K562 (cell line): ENCODE data around the gene NOSTRIN. TPM values are rescaled to one million over a fixed set of nuclear protein-coding genes. Genes with fewer than 3 reads are reported as not detected.
A peak's percentile ranks its signal among the peaks of the same experiment; 100 is the strongest.

ENCODE experiments used
- ATAC-seq: fragments of 200-7000 bp; cut with Tn5 transposase; 3 replicates; pipeline ENCODE4 v1.9.1; 2020; ENCODE audit warnings: moderate library complexity
- BruUV-seq: library from RNA; stranded (reverse); fragments of 400-500 nt; replicated peaks from 2 replicates; lab custom pipeline; 2021; lab: Mats Ljungman, UMichigan
- CTCF ChIA-PET: fragments of 300-600 bp; formaldehyde crosslinking; extraction: SDS; loops from one replicate; lab custom pipeline; 2021; ENCODE audit warnings: low intra/inter-chr PET ratio; lab: Yijun Ruan, JAX
- POLR2A ChIA-PET: fragments of 300-600, 350-650 bp; sonication (Branson Sonifier 250); formaldehyde crosslinking; extraction: SDS; loops from one replicate; lab custom pipeline; 2021; ENCODE audit warnings: antibody characterized with exemption, inconsistent platforms; lab: Yijun Ruan, JAX
- DNase-seq, 4 experiments: peaks; one replicate each; pipeline versions ENCODE4 v3.0.0 to v3.0.0-alpha.2; 2011 to 2018; ENCODE audit warnings: low spot score in 3 of 4, mixed read lengths in 3 of 4; ENCODE audit errors: extremely low read depth in 1 of 4
- FAIRE-seq: peaks from 2 replicates; lab custom pipeline; 2011; peaks lifted over from hg19 to GRCh38; lab: Jason Lieb, UNC
- H2AFZ ChIP-seq: 2 replicates; pipeline ENCODE4 v1.6.0; 2011; ENCODE audit warnings: low read depth, low read length, control low read depth, inconsistent platforms
- H3K27ac ChIP-seq: fragments of 200-600 bp; 3 replicates; pipeline ENCODE4 v1.8.0; 2011; ENCODE audit warnings: low read depth, mild to moderate bottlenecking, control low read depth, inconsistent platforms, low read length, moderate library complexity, mixed read lengths; ENCODE audit errors: extremely low read depth
- H3K27me3 ChIP-seq, 2 experiments: fragments of 300-600 bp in 1 of 2; 2 replicates in 1 of 2; 3 replicates in 1 of 2; pipeline versions ENCODE4 v1.6.0 to v1.8.0; 2011; ENCODE audit warnings: inconsistent platforms in 2 of 2, low read length in 2 of 2, mild to moderate bottlenecking in 1 of 2, mixed read lengths in 1 of 2, moderate library complexity in 1 of 2; ENCODE audit not compliant: control insufficient read depth in 2 of 2, insufficient read depth in 2 of 2
- H3K36me3 ChIP-seq: fragments of 300-600 bp; 3 replicates; pipeline ENCODE4 v1.8.0; 2011; ENCODE audit warnings: mild to moderate bottlenecking, low read length, inconsistent platforms; ENCODE audit not compliant: control insufficient read depth, insufficient read depth
- H3K4me1 ChIP-seq, 2 experiments: fragments of 200-600 bp in 1 of 2; replicated peaks in 1 of 2; 2 replicates in 1 of 2; 3 replicates in 1 of 2; pipeline versions ENCODE4 v1.5.1 to v1.8.0; 2011; ENCODE audit warnings: inconsistent platforms in 2 of 2, low read length in 2 of 2, mild to moderate bottlenecking in 1 of 2, mixed read lengths in 1 of 2, moderate library complexity in 1 of 2; ENCODE audit not compliant: control insufficient read depth in 2 of 2, insufficient read depth in 2 of 2
- H3K4me2 ChIP-seq: 2 replicates; pipeline ENCODE4 v1.6.1; 2011; ENCODE audit warnings: low read length, control low read depth, inconsistent platforms, mixed read lengths; ENCODE audit not compliant: insufficient read depth
- H3K4me3 ChIP-seq: fragments of 200-600 bp; sonication (generic), shearing (Covaris generic); 2 replicates; pipeline ENCODE4 v1.5.1; 2016; ENCODE audit warnings: control low read depth, inconsistent platforms
- H3K79me2 ChIP-seq: fragments of 200-600 bp; 3 replicates; pipeline ENCODE4 v1.8.0; 2011; ENCODE audit warnings: low read length, inconsistent platforms; ENCODE audit not compliant: control insufficient read depth, insufficient read depth
- H3K9ac ChIP-seq, 2 experiments: 2 replicates each; pipeline versions ENCODE4 v1.6.0 to v1.6.1; 2011; ENCODE audit warnings: low read depth in 2 of 2, low read length in 2 of 2, control low read depth in 1 of 2, inconsistent platforms in 1 of 2, mild to moderate bottlenecking in 1 of 2, mixed read lengths in 1 of 2; ENCODE audit not compliant: insufficient read depth in 1 of 2
- H3K9me1 ChIP-seq: one replicate; pipeline ENCODE4 v1.6.0; 2011; ENCODE audit warnings: inconsistent platforms, mild to moderate bottlenecking, low read length, moderate library complexity; ENCODE audit not compliant: control insufficient read depth, insufficient read depth
- H3K9me3 ChIP-seq: replicated peaks from 2 replicates; pipeline ENCODE4 v1.5.1; 2011; ENCODE audit warnings: low read depth, low read length, inconsistent platforms; ENCODE audit not compliant: control insufficient read depth, insufficient read depth
- H4K20me1 ChIP-seq: replicated peaks from 2 replicates; pipeline ENCODE4 v1.6.1; 2011; ENCODE audit warnings: low read length, inconsistent platforms, mixed read lengths; ENCODE audit not compliant: control insufficient read depth, insufficient read depth
- E2F8 ChIP-seq: fragments of 450-650 bp; IDR thresholded peaks from 2 replicates; pipeline ENCODE4 v1.7.1; 2018; ENCODE audit warnings: mild to moderate bottlenecking, low read depth; ENCODE audit not compliant: partially characterized antibody
- HNRNPK ChIP-seq: fragments of 200-400 bp; formaldehyde crosslinking; IDR thresholded peaks from one replicate; pipeline ENCODE4 v1.6.1; 2018; ENCODE audit warnings: mild to moderate bottlenecking, low read depth, low read length; ENCODE audit not compliant: poor library complexity, severe bottlenecking
- KDM4B ChIP-seq, 2 experiments: fragments of 450-650 bp in 1 of 2; sonication (generic) in 1 of 2; IDR thresholded peaks; 2 replicates each; pipeline ENCODE4 v1.6.1; 2016 to 2017; ENCODE audit warnings: borderline replicate concordance in 2 of 2, antibody characterized with exemption in 1 of 2, low read depth in 1 of 2, mild to moderate bottlenecking in 1 of 2
- MYBL2 ChIP-seq, 2 experiments: fragments of 450-650 bp in 1 of 2; sonication (generic) in 1 of 2; formaldehyde crosslinking in 1 of 2; IDR thresholded peaks; 2 replicates each; pipeline versions ENCODE4 v1.6.1 to v1.8.1; 2017 to 2022; ENCODE audit warnings: borderline replicate concordance in 1 of 2, inconsistent platforms in 1 of 2, low read depth in 1 of 2, mild to moderate bottlenecking in 1 of 2, missing genetic modification reagents in 1 of 2, moderate library complexity in 1 of 2
- PHF21A ChIP-seq: fragments of 450-650 bp; IDR thresholded peaks from 2 replicates; pipeline ENCODE4 v1.6.1; 2017; ENCODE audit warnings: low read depth, borderline replicate concordance
- RBM14 ChIP-seq: fragments of 200-400 bp; formaldehyde crosslinking; IDR thresholded peaks from 2 replicates; pipeline ENCODE4 v1.6.1; 2018; ENCODE audit warnings: low read depth, mild to moderate bottlenecking, low read length, moderate library complexity, borderline replicate concordance; ENCODE audit not compliant: insufficient read depth
- TBL1XR1 ChIP-seq, 2 experiments: IDR thresholded peaks; 2 replicates each; pipeline ENCODE4 v1.6.1; 2012; ENCODE audit warnings: improper control_type of control experiment in 2 of 2, low read length in 2 of 2, mild to moderate bottlenecking in 1 of 2
- ZNF165 ChIP-seq: fragments of 250-450 bp; sonication (Bioruptor Pico); IDR thresholded peaks from 2 replicates; pipeline ENCODE4 v1.4.0; 2020; ENCODE audit warnings: borderline replicate concordance
- ZNF282 ChIP-seq: sonication (generic); formaldehyde crosslinking; IDR thresholded peaks from 2 replicates; pipeline ENCODE4 v1.8.1; 2023; ENCODE audit warnings: missing genetic modification reagents
- in situ Hi-C: fragments of 300-500 bp; cut with MboI; formaldehyde crosslinking; loops from 4 replicates; pipeline ENCODE4 v1.15.0; 2018; ENCODE audit warnings: inconsistent platforms, mixed read lengths
- intact Hi-C: fragments of 100-400 bp; cut with micrococcal nuclease; formaldehyde crosslinking; loops from 2 replicates; pipeline ENCODE4 v1.14.2; 2022
- polyA plus RNA-seq, 8 experiments: library from polyadenylated mRNA; depleted of rRNA in 4 of 8; stranded (reverse) in 5 of 8; unstranded in 3 of 8; fragments of >200 nt; fragmentation: Nextera tagmentation in 2 of 8; fragmentation: Illumina TruSeq in 1 of 8; extraction: Ambion mirVana in 2 of 8; extraction: Trizol in 1 of 8; gene quantifications; 2 replicates each; pipeline versions ENCODE4 v1.2.1 to v1.2.3, GENCODE V29; 2011 to 2014; ENCODE audit warnings: inconsistent platforms in 1 of 8, missing spikeins in 1 of 8
- total RNA-seq, 7 experiments: library from RNA; depleted of rRNA in 6 of 7; stranded (reverse); fragments of >200 nt in 6 of 7; fragmentation: Illumina TruSeq in 2 of 7; extraction: Trizol in 2 of 7; gene quantifications; 2 replicates each; pipeline versions ENCODE4 v1.2.1 to v1.2.3, GENCODE V29; 2011 to 2021; ENCODE audit warnings: low replicate concordance in 1 of 7
- TF ChIP-seq, protein P1 (sequence below), 2 experiments: fragments of 250-450 bp in 1 of 2; fragments of 450-650 bp in 1 of 2; sonication (Bioruptor Pico) in 1 of 2; IDR thresholded peaks; 2 replicates each; pipeline versions ENCODE4 v1.6.1 to v1.8.0; 2016 to 2021; ENCODE audit warnings: mild to moderate bottlenecking in 2 of 2, moderate library complexity in 2 of 2, missing compliant biosample characterization in 1 of 2, missing genetic modification characterization in 1 of 2
- TF ChIP-seq, protein P2 (sequence below): fragments of 250-450 bp; sonication (Bioruptor Pico); IDR thresholded peaks from 2 replicates; pipeline ENCODE4 v1.9.0; 2021; ENCODE audit warnings: mild to moderate bottlenecking
- TF ChIP-seq, protein P3 (sequence below), 2 experiments: fragments of 450-650 bp; conservative IDR thresholded peaks; 2 replicates each; pipeline ENCODE4 v1.6.1; 2017; ENCODE audit warnings: mild to moderate bottlenecking in 2 of 2, moderate library complexity in 2 of 2

NOSTRIN gene
- total and polyA plus RNA-seq, 9 of the 15 experiments (the other 6 are each of a cell fraction or from before 2014, with no cell fraction given) = 26.7 to 82.9 (median 56.3) TPM

GRCh38 chr2:168805615-168806014, 3.2 kb downstream of the NOSTRIN start (continued):
- TF ChIP-seq, protein P1, sequence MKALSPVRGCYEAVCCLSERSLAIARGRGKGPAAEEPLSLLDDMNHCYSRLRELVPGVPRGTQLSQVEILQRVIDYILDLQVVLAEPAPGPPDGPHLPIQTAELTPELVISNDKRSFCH (CRISPR knock-in tag; IDR thresholded peaks at IDR 0.05) = no peak
- TF ChIP-seq, protein P1 (tag; IDR thresholded peaks at IDR 0.05) = peak; percentile 24; the same call in 1 of the 2 replicates

DNA sequence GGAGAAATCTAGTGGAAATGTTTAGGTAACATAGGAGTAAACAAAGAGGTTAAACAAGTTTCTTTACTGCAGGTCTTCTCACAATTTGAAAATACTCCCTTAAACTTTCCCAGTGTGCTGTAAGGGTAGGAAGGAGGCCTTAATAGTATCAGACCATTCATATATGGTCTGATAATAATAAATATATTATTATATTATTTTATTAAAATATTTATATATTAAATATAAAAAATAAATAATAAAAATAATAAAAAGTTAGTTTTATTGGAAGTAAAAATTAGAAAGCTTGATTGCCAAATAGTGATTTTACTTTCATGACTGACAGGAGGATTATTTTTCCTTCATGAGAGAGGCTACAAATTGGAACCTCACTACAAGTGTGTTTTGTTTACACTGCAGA, 7.1 kb downstream of the NOSTRIN start:
- ChIA-PET CTCF (no interaction called here), POLR2A (interaction anchor here (0.8 to 1.2 kb wide), 2 partner anchors 10 to 12 kb away, joined by 4 read pairs; no protein-coding TSS in a partner anchor)
- no TSS peak for BruUV-seq
- FAIRE-seq (no peak), ATAC-seq (no peak)
- H3K79me2 ChIP-seq = peaks cover 52% of the 10 kb centered on the region
- H3K27ac ChIP-seq = no peak overlapping the region
- H3K9me3 ChIP-seq = no peaks in the 10 kb centered on the region
- H3K4me3 ChIP-seq = no peak overlapping the region
- no peaks in the 10 kb centered on the region for H3K27me3 ChIP-seq
- H3K4me1 ChIP-seq = peaks cover 3 to 66% of the 10 kb centered on the region in 2 experiments; a peak in 4 of 5 replicates
- no peaks in the 10 kb centered on the region for H4K20me1 ChIP-seq
- intact Hi-C loops (loop anchor here (10.0 kb wide), 1 partner anchor 865 kb away; no protein-coding TSS in a partner anchor), in situ Hi-C loops (no loop called here)
- no peak for TF ChIP-seq ZNF165 (CRISPR knock-in tag)
- no peak for TF ChIP-seq KDM4B (IDR thresholded peaks at IDR 0.05; ENCODE audit: borderline replicate concordance in 2 of 2, low read depth in 1 of 2)
- TF ChIP-seq HNRNPK = no peak
- no peak for TF ChIP-seq E2F8
- no peak for TF ChIP-seq TBL1XR1 (IDR thresholded peaks at IDR 0.05; ENCODE audit: low read length in 2 of 2)
- no peak for TF ChIP-seq ZNF282 (CRISPR knock-in tag)
- no peak for TF ChIP-seq RBM14
- TF ChIP-seq, protein P2, sequence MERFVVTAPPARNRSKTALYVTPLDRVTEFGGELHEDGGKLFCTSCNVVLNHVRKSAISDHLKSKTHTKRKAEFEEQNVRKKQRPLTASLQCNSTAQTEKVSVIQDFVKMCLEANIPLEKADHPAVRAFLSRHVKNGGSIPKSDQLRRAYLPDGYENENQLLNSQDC = no peak
- TF ChIP-seq MYBL2 (IDR thresholded peaks at IDR 0.05; ENCODE audit: low read depth) = no peak
- no peak for TF ChIP-seq MYBL2 (CRISPR knock-in tag; IDR thresholded peaks at IDR 0.05; ENCODE audit: borderline replicate concordance)
- TF ChIP-seq PHF21A = no peak
- TF ChIP-seq, protein P3, sequence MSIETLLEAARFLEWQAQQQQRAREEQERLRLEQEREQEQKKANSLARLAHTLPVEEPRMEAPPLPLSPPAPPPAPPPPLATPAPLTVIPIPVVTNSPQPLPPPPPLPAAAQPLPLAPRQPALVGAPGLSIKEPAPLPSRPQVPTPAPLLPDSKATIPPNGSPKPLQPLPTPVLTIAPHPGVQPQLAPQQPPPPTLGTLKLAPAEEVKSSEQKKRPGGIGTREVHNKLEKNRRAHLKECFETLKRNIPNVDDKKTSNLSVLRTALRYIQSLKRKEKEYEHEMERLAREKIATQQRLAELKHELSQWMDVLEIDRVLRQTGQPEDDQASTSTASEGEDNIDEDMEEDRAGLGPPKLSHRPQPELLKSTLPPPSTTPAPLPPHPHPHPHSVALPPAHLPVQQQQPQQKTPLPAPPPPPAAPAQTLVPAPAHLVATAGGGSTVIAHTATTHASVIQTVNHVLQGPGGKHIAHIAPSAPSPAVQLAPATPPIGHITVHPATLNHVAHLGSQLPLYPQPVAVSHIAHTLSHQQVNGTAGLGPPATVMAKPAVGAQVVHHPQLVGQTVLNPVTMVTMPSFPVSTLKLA (conservative IDR thresholded peaks at IDR 0.05) = no peak
- TF ChIP-seq, all 486 proteins: peak for 0
- Histone ChIP-seq H3K9me1 (no peaks in the 10 kb centered on the region), H2AFZ (peak overlapping the region; percentile 63), H3K9ac (no peak overlapping the region), H3K36me3 (peaks cover 34% of the 10 kb centered on the region), H3K4me2 (no peak overlapping the region)
- no peak for DNase-seq
